Esophagus muscularis mucosa (tissue), 4 donors: Measurements from ENCODE around the gene DOK5.

Experiments
- EP300 ChIP-seq: sonication (generic); formaldehyde crosslinking; IDR thresholded peaks from one replicate; pipeline ENCODE4 v1.6.1; 2017; ENCODE audit warnings: antibody characterized with exemption
- POLR2A ChIP-seq: fragments of 450-650 bp; IDR thresholded peaks from one replicate; pipeline ENCODE4 v1.6.1; 2017; ENCODE audit warnings: antibody characterized with exemption, moderate library complexity, mild to moderate bottlenecking, low read depth
- TF ChIP-seq, protein P1 (sequence below), 3 experiments: fragments of 200-600 bp in 2 of 3; fragments of 450-650 bp in 1 of 3; sonication (generic) in 2 of 3; IDR thresholded peaks; one replicate each; pipeline ENCODE4 v1.5.1; 2017 to 2019; ENCODE audit warnings: antibody characterized with exemption in 3 of 3, mild to moderate bottlenecking in 2 of 3, moderate library complexity in 1 of 3

DNA sequence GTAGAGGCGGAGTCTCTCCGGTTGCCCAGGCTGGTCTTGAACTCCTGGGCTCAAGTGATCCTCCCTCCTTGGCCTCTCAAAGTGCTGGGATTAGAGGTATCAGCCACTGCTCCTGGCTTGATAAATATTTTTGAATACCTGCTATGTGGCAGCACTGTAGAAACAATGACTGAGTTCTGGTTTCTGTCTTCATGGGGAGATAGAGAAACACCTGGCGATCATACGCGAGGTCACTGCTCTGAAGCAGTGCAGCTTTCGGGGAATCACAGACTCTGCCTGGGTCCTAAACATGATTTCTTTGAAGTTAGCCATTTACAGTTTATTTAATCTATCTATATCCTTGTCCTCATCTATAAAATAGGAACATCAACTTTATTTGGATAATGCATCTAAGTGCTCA lies 31.2 kb downstream of the DOK5 start:
- TF ChIP-seq, protein P1, sequence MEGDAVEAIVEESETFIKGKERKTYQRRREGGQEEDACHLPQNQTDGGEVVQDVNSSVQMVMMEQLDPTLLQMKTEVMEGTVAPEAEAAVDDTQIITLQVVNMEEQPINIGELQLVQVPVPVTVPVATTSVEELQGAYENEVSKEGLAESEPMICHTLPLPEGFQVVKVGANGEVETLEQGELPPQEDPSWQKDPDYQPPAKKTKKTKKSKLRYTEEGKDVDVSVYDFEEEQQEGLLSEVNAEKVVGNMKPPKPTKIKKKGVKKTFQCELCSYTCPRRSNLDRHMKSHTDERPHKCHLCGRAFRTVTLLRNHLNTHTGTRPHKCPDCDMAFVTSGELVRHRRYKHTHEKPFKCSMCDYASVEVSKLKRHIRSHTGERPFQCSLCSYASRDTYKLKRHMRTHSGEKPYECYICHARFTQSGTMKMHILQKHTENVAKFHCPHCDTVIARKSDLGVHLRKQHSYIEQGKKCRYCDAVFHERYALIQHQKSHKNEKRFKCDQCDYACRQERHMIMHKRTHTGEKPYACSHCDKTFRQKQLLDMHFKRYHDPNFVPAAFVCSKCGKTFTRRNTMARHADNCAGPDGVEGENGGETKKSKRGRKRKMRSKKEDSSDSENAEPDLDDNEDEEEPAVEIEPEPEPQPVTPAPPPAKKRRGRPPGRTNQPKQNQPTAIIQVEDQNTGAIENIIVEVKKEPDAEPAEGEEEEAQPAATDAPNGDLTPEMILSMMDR (IDR thresholded peaks at IDR 0.05) = no peak
- TF ChIP-seq POLR2A = no peak
- TF ChIP-seq EP300 = no peak
